Astrocyte (in vitro differentiated cells and primary cell): Measurements from ENCODE around the gene CARD10. TPM values are rescaled to one million over a fixed set of nuclear protein-coding genes. Genes with fewer than 3 reads are reported as not detected.

Source experiments
- DNase-seq: peaks from one replicate; pipeline ENCODE4 v3.0.0-alpha.2; 2010; ENCODE audit warnings: low read depth
- FAIRE-seq: peaks from 2 replicates; lab custom pipeline; 2011; peaks lifted over from hg19 to GRCh38; lab: Jason Lieb, UNC
- H2AFZ ChIP-seq: 2 replicates; pipeline ENCODE4 v1.6.0; 2012; ENCODE audit warnings: low read depth, low read length, inconsistent platforms
- H3K27ac ChIP-seq: 2 replicates; pipeline ENCODE4 v1.5.1; 2011; ENCODE audit warnings: low read depth, low read length, inconsistent platforms
- H3K27me3 ChIP-seq: 2 replicates; pipeline ENCODE4 v1.6.0; 2011; ENCODE audit warnings: low read length, inconsistent platforms; ENCODE audit not compliant: insufficient read depth
- H3K36me3 ChIP-seq: 2 replicates; pipeline ENCODE4 v1.5.1; 2011; ENCODE audit warnings: low read length, inconsistent platforms; ENCODE audit not compliant: insufficient read depth
- H3K4me1 ChIP-seq: 2 replicates; pipeline ENCODE4 v1.5.1; 2011; ENCODE audit warnings: low read length, inconsistent platforms; ENCODE audit not compliant: insufficient read depth
- H3K4me2 ChIP-seq: 2 replicates; pipeline ENCODE4 v1.6.0; 2012; ENCODE audit warnings: low read length, inconsistent platforms
- H3K4me3 ChIP-seq: 2 replicates; pipeline ENCODE4 v1.5.1; 2011; ENCODE audit warnings: low read depth, mild to moderate bottlenecking, low read length, inconsistent platforms; ENCODE audit not compliant: insufficient read depth
- H3K79me2 ChIP-seq: 2 replicates; pipeline ENCODE4 v1.6.0; 2012; ENCODE audit warnings: mild to moderate bottlenecking, low read length, inconsistent platforms; ENCODE audit not compliant: insufficient read depth
- H3K9ac ChIP-seq: 2 replicates; pipeline ENCODE4 v1.6.0; 2012; ENCODE audit warnings: mild to moderate bottlenecking, low read length, inconsistent platforms
- H3K9me3 ChIP-seq: 2 replicates; pipeline ENCODE4 v1.5.1; 2012; ENCODE audit warnings: low read depth, mild to moderate bottlenecking, low read length, inconsistent platforms; ENCODE audit not compliant: insufficient read depth
- H4K20me1 ChIP-seq: 2 replicates; pipeline ENCODE4 v1.6.0; 2012; ENCODE audit warnings: low read length, inconsistent platforms; ENCODE audit not compliant: insufficient read depth
- H3K27ac Mint-ChIP-seq: one replicate; pipeline ENCODE4 v1.8.0; 2021; ENCODE audit warnings: mild to moderate bottlenecking, mixed read lengths; ENCODE audit not compliant: unreplicated experiment
- H3K27me3 Mint-ChIP-seq: one replicate; pipeline ENCODE4 v1.8.0; 2021; ENCODE audit warnings: low read depth, mixed read lengths; ENCODE audit not compliant: unreplicated experiment
- H3K36me3 Mint-ChIP-seq: one replicate; pipeline ENCODE4 v1.8.0; 2021; ENCODE audit warnings: low read depth, mixed read lengths; ENCODE audit not compliant: unreplicated experiment
- H3K4me1 Mint-ChIP-seq: one replicate; pipeline ENCODE4 v1.8.0; 2021; ENCODE audit warnings: low read depth, mixed read lengths; ENCODE audit not compliant: unreplicated experiment
- H3K4me3 Mint-ChIP-seq: one replicate; pipeline ENCODE4 v1.8.0; 2021; ENCODE audit warnings: mild to moderate bottlenecking, moderate library complexity, mixed read lengths; ENCODE audit not compliant: unreplicated experiment
- H3K9me3 Mint-ChIP-seq: one replicate; pipeline ENCODE4 v1.8.0; 2021; ENCODE audit warnings: mild to moderate bottlenecking, mixed read lengths; ENCODE audit not compliant: unreplicated experiment
- CTCF ChIP-seq: IDR thresholded peaks from 2 replicates; pipeline ENCODE4 v1.5.1; 2011; ENCODE audit warnings: low read depth, mild to moderate bottlenecking, inconsistent platforms, low read length, moderate library complexity; ENCODE audit not compliant: insufficient read depth
- EZH2 ChIP-seq: IDR thresholded peaks from 2 replicates; pipeline ENCODE4 v1.6.1; 2012; ENCODE audit warnings: mild to moderate bottlenecking, low read length, inconsistent platforms; ENCODE audit not compliant: insufficient read depth
- total RNA-seq: library from RNA; stranded (reverse); gene quantifications from 2 replicates; pipeline ENCODE4 v1.2.1, GENCODE V29; 2021

Gene CARD10
- total RNA-seq, 1 donor from 2014 or later, result 22.6 TPM

- Mint-ChIP-seq H3K27me3 (peaks cover 7% of the 10 kb centered on the region), H3K36me3 (peaks cover 19% of the 10 kb centered on the region), H3K9me3 (peaks cover 3% of the 10 kb centered on the region), H3K27ac (peak overlapping the region; percentile 15), H3K4me3 (peak overlapping the region; percentile 57), H3K4me1 (peaks cover 32% of the 10 kb centered on the region)
- H3K4me1 ChIP-seq, result peaks cover 30% of the 10 kb centered on the region
- H3K9me3 ChIP-seq, result no peaks in the 10 kb centered on the region
- FAIRE-seq (no peak), DNase-seq (peak; percentile 35)
- TF ChIP-seq EZH2, result no peak
- TF ChIP-seq CTCF, result no peak
- H3K4me2 ChIP-seq, result peak overlapping the region; percentile 64
- H3K36me3 ChIP-seq, result peaks cover 6% of the 10 kb centered on the region
- peak overlapping the region; percentile 41 for H3K27ac ChIP-seq
- H2AFZ ChIP-seq, result no peak overlapping the region
- peak overlapping the region; percentile 54 for H3K9ac ChIP-seq
- peaks cover 41% of the 10 kb centered on the region for H3K79me2 ChIP-seq
- no peaks in the 10 kb centered on the region for H3K27me3 ChIP-seq
- H3K4me3 ChIP-seq, result no peak overlapping the region
- peaks cover 38% of the 10 kb centered on the region for H4K20me1 ChIP-seq
Measured at GRCh38 chr22:37511395-37512104, 7.7 kb downstream of the CARD10 start.

- Mint-ChIP-seq H3K9me3 (no peaks in the 10 kb centered on the region), H3K27me3 (peaks cover 7% of the 10 kb centered on the region), H3K4me3 (peak overlapping the region; percentile 40), H3K4me1 (peaks cover 32% of the 10 kb centered on the region), H3K36me3 (peaks cover 19% of the 10 kb centered on the region), H3K27ac (no peak overlapping the region)
- Histone ChIP-seq H3K4me3 (no peak overlapping the region), H3K4me1 (peaks cover 30% of the 10 kb centered on the region), H3K27me3 (no peaks in the 10 kb centered on the region), H3K36me3 (peaks cover 15% of the 10 kb centered on the region), H3K9ac (no peak overlapping the region), H4K20me1 (peaks cover 38% of the 10 kb centered on the region), H3K9me3 (no peaks in the 10 kb centered on the region), H3K4me2 (no peak overlapping the region), H2AFZ (no peak overlapping the region), H3K79me2 (peaks cover 29% of the 10 kb centered on the region), H3K27ac (no peak overlapping the region)
- TF ChIP-seq CTCF, result no peak
- no peak for TF ChIP-seq EZH2
- FAIRE-seq (no peak), DNase-seq (no peak)
Measured at GRCh38 chr22:37510091-37510490, 9.1 kb downstream of the CARD10 start.
